Activated naive CD8-positive, alpha-beta T cell treated with anti-CD3 and anti-CD28 coated beads, Interleukin-2, amount 10 ng/mL, durations not matched to agents 7 days and 5 days (primary cell): ENCODE measurements around the gene CTNNA1. TPM values are rescaled to one million over a fixed set of nuclear protein-coding genes. Genes with fewer than 3 reads are reported as not detected.

Experiments
- ATAC-seq: fragments of 150-1000 bp; cut with Tn5 transposase; one replicate; pipeline ENCODE4 v1.10.0; 2021; ENCODE audit warnings: low read depth, moderate library complexity
- POLR2A ChIA-PET: fragments of 350-600 bp; sonication (Branson Sonifier 250); formaldehyde crosslinking; loops from one replicate; lab custom pipeline; 2021; ENCODE audit warnings: antibody characterized with exemption; lab: Charles Lee
- DNase-seq: peaks from one replicate; pipeline ENCODE4 v3.0.0; 2021
- H3K27ac Mint-ChIP-seq: one replicate; pipeline ENCODE4 v1.8.0; 2022; ENCODE audit warnings: mild to moderate bottlenecking, mixed read lengths
- H3K27me3 Mint-ChIP-seq: one replicate; pipeline ENCODE4 v1.8.0; 2022; ENCODE audit warnings: mild to moderate bottlenecking, moderate library complexity, mixed read lengths
- H3K36me3 Mint-ChIP-seq: one replicate; pipeline ENCODE4 v1.8.0; 2021; ENCODE audit warnings: mild to moderate bottlenecking, mixed read lengths
- H3K4me1 Mint-ChIP-seq: one replicate; pipeline ENCODE4 v1.8.0; 2021; ENCODE audit warnings: mixed read lengths
- H3K4me3 Mint-ChIP-seq: one replicate; pipeline ENCODE4 v1.8.0; 2022; ENCODE audit warnings: mild to moderate bottlenecking, moderate library complexity, mixed read lengths
- H3K9me3 Mint-ChIP-seq: one replicate; pipeline ENCODE4 v1.8.0; 2021; ENCODE audit warnings: mixed read lengths
- total RNA-seq, 2 experiments: library from RNA; stranded (reverse); gene quantifications; one replicate each; pipeline ENCODE4 v1.2.3, GENCODE V29; 2021

Gene CTNNA1
- total RNA-seq, 2 experiments from 2014 or later, result 23.1 to 24.2 TPM

DNA sequence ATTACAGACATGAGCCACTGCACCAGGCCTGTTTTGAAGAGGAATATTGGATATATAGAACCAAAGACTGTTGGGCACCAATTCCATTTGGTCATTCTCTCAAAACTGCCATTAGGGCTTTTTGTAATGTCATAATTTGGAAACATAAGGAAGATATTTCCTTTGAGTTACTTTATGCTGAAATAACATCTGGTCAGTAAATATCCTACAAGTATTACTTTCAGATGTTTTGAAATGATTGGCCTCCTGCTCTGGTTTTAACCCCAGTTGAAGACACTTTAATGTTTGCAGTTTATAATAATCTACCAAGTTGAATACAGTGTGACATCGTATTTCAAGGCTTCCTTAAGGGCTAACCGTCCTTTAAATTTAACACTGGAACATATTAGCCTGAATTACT is 88.3 kb downstream of the CTNNA1 start:
- ATAC-seq, result no peak
- Mint-ChIP-seq H3K4me3 (no peak overlapping the region), H3K27ac (no peak overlapping the region), H3K27me3 (peaks cover 15% of the 10 kb centered on the region), H3K9me3 (no peaks in the 10 kb centered on the region), H3K36me3 (no peaks in the 10 kb centered on the region), H3K4me1 (no peaks in the 10 kb centered on the region)
- POLR2A ChIA-PET, result no interaction called here
- no peak for DNase-seq

DNA sequence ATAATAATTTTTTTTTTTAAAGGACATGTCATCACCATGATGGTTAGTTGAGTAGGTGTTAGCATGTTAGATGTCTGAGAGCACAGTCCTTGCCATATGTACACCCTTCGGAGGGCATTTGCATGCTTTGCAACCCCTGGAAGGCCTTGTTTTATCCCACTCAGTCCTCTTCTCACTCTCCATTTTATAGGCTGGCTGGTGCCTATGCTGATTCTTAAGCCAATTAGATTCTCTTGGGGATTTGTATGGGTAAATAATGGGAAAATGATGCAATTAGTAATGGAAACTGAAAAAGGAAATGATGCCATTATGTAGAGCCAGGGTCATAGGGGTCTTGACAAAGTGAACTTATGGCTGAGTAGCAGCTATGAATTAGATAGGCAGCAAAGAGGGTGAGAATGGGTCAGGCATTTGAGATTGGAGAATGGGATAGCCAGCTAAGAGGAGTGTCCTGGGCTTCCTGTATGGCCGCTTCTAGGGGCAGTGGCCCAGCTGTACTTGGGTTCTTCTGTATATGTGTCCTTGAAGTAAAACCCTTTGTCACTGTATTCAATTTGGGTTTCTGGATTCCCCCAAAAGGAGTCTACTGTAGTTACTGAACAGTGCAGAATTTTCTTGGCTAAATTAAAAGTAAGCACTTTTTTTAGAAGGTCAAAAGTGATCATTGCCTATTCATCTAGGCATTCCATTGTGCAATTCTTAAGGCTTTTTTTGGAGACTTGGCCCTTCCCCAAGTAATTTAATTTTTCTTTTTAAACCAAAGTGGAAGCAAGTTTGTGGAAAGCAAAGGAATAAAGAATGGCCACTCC is 90.3 kb downstream of the CTNNA1 start:
- Mint-ChIP-seq H3K9me3 (no peaks in the 10 kb centered on the region), H3K27me3 (peaks cover 14% of the 10 kb centered on the region), H3K36me3 (no peaks in the 10 kb centered on the region), H3K4me1 (peaks cover 4% of the 10 kb centered on the region), H3K4me3 (no peak overlapping the region), H3K27ac (no peak overlapping the region)
- ATAC-seq, result no peak
- POLR2A ChIA-PET, result no interaction called here
- no peak for DNase-seq

DNA sequence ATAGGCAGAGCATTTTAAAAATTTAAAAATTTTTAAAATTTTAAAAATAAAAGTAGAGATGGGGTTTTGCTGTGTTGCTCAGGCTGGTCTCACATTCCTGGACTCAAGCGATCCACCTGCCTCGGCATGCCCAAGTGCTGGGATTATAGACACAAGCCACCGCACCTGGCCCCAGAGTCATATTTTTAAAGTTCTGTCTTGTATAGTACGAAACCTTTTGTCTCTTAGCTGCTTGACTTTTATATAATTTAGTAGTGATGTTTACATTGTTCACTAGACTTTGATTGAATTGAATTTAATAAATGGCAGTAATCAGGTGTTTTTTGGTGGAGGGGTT is 90.9 kb downstream of the CTNNA1 start:
- DNase-seq (no peak), ATAC-seq (no peak)
- Mint-ChIP-seq H3K36me3 (no peaks in the 10 kb centered on the region), H3K27me3 (peaks cover 15% of the 10 kb centered on the region), H3K4me1 (peaks cover 5% of the 10 kb centered on the region), H3K27ac (no peak overlapping the region), H3K4me3 (no peak overlapping the region), H3K9me3 (no peaks in the 10 kb centered on the region)
- POLR2A ChIA-PET, result no interaction called here

DNA sequence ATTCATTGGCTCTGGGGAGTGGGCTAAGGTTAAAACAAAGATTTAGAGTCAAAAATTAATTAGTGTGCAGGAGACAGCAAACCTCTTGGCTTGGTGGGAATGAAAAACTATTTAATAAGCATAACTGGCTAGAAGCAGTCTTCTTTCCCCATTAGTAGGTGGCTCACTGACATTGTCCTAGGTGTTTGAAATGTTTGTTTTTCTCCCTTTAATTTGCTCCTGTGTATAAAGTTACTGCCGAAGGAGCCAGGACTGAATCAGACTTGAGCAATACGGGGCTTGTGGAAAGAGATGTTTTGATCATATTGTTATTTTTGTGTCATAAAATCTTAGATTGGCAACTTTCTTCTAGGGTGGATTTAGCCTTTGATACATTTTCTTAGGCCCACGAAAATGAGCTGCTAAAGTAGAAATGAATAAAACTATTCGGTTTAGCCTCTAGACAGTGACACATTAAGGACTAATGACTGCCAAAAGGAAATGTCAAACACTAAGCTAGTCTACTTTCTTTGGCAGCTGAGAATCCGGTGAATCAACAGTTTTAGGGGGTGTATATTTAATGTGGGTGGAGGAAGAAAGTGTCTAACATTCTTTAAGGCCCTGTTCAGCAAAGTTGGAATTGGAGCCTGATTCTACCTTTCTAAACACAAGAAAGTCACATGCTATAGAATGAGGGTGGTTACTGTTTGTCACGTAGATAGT is 91.7 kb downstream of the CTNNA1 start:
- Mint-ChIP-seq H3K27me3 (peaks cover 17% of the 10 kb centered on the region), H3K4me3 (no peak overlapping the region), H3K27ac (no peak overlapping the region), H3K36me3 (no peaks in the 10 kb centered on the region), H3K9me3 (no peaks in the 10 kb centered on the region), H3K4me1 (peaks cover 5% of the 10 kb centered on the region)
- POLR2A ChIA-PET, result no interaction called here
- DNase-seq, result no peak
- ATAC-seq, result no peak

DNA sequence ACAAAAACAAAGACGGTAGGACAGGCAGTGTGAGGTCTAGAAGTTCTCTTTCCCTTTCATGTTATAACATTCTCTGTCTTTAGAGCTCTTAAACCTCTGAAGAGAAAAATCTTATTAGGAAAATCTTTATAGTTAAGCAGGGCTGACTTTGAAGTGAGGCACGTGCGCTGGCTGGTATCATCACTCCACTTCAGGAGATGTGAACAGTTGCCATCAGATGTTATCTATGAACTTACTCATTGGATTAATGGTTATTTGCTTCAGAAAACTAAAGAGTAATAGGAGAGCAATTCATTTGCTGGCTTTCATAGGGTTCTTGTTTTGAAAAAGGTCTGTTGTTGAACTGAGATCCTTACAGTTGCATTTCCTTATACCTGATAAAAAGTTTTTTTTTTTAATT is 96.2 kb downstream of the CTNNA1 start:
- Mint-ChIP-seq H3K9me3 (no peaks in the 10 kb centered on the region), H3K27ac (no peak overlapping the region), H3K4me3 (no peak overlapping the region), H3K36me3 (no peaks in the 10 kb centered on the region), H3K27me3 (peaks cover 16% of the 10 kb centered on the region), H3K4me1 (peaks cover 10% of the 10 kb centered on the region)
- ATAC-seq (no peak), DNase-seq (no peak)
- POLR2A ChIA-PET, result no interaction called here

DNA sequence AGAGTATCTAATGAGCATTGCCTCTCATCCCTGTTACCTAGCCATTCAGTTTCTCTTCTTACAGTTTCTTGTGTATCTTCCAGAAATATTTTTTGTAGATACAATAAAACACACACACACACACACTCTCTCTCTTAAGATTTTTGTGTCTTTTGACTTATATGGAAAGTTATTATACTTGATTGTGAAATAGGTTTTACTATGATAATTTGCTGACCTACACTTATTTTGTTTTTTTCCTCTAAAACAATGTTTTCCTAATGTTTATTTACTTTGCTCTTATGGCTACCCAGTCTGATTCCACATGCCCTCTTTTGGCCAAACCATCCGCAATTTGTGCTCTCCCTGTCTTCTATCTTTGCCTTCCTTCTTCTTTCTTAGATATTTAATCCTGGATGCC is 96.7 kb downstream of the CTNNA1 start:
- peaks cover 16% of the 10 kb centered on the region for H3K27me3 Mint-ChIP-seq
- peaks cover 10% of the 10 kb centered on the region for H3K4me1 Mint-ChIP-seq
- DNase-seq, result no peak
- no peak overlapping the region for H3K4me3 Mint-ChIP-seq
- POLR2A ChIA-PET, result interaction anchor here (0.6 kb wide), 1 partner anchor 47 kb away, joined by 3 read pairs; no protein-coding TSS in a partner anchor
- no peaks in the 10 kb centered on the region for H3K36me3 Mint-ChIP-seq
- no peak overlapping the region for H3K27ac Mint-ChIP-seq
- no peak for ATAC-seq
- no peaks in the 10 kb centered on the region for H3K9me3 Mint-ChIP-seq

DNA sequence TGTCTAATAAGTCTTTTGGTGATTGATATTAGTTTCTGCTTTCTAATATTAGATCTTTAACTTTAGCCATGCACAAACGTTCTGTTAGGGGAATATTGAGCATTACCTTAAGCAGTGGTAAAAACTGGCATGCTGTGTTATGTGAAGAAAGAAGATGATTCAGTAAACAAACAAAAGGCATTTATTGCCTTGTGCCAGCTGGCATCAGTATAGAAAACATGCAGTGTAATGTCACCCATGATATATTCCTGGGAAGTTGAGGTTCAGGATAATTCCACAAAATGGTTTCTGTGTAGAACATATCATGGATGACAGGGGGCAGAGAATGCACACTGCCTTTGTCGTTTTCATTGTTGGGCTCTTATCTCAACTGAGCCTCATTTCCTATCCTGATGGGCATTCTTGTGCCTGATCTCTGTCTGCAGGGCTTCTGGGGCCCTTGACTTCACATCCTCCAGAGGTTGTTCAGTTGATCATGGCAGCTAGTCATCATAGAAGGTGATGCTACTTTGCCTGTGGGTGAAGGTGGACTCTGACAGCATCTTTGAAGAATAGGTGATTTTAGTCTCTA is 97.7 kb downstream of the CTNNA1 start:
- Mint-ChIP-seq H3K4me3 (no peak overlapping the region), H3K27ac (no peak overlapping the region), H3K36me3 (no peaks in the 10 kb centered on the region), H3K4me1 (peaks cover 10% of the 10 kb centered on the region), H3K27me3 (peaks cover 20% of the 10 kb centered on the region), H3K9me3 (no peaks in the 10 kb centered on the region)
- no peak for DNase-seq
- ATAC-seq, result no peak
- POLR2A ChIA-PET, result no interaction called here

DNA sequence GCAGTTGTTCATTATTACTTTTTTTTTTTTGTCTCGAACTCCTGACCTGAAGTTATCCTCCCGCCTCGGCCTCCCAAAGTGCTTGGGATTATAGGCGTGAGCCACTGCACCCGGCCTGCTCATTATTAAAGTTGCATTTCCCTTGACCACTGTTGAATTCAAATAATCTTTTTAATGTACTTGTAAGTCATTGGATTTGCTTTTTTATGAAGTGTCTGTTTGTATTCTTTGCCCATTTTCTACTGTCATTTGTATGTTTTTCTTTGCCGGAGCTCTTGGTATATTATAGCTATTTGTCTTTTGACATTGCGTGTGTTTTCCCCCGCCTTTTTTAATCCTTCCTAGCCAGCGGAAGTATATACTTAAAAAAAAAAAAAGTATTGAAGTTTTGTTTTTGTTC is 99.9 kb downstream of the CTNNA1 start:
- Mint-ChIP-seq H3K4me1 (peaks cover 8% of the 10 kb centered on the region), H3K9me3 (no peaks in the 10 kb centered on the region), H3K36me3 (no peaks in the 10 kb centered on the region), H3K27ac (no peak overlapping the region), H3K4me3 (no peak overlapping the region), H3K27me3 (peaks cover 27% of the 10 kb centered on the region)
- DNase-seq, result no peak
- POLR2A ChIA-PET, result no interaction called here
- no peak for ATAC-seq

DNA sequence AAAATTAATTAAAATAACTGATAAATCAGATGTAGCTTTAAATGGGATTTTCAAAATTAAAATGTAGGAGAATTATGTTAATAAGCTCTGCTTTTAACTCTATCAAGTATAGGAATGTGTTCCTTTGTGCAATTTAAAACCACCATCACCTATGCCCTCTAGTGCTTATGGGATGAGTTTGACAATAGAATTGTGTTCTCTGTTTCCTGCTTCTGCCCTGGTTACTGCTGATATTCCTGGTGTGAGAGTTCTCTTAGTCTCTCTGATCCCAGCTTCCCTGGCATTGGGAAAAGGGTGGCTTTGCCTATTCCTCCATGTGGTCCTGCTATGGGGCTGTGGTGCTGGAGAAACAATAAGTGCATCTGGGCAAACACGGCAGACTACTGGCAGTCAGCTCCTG is 113.8 kb downstream of the CTNNA1 start:
- POLR2A ChIA-PET, result no interaction called here
- ATAC-seq, result no peak
- Mint-ChIP-seq H3K9me3 (peaks cover 8% of the 10 kb centered on the region), H3K4me1 (peaks cover 2% of the 10 kb centered on the region), H3K4me3 (no peak overlapping the region), H3K27ac (no peak overlapping the region), H3K36me3 (peaks cover 2% of the 10 kb centered on the region), H3K27me3 (peaks cover 35% of the 10 kb centered on the region)
- no peak for DNase-seq

DNA sequence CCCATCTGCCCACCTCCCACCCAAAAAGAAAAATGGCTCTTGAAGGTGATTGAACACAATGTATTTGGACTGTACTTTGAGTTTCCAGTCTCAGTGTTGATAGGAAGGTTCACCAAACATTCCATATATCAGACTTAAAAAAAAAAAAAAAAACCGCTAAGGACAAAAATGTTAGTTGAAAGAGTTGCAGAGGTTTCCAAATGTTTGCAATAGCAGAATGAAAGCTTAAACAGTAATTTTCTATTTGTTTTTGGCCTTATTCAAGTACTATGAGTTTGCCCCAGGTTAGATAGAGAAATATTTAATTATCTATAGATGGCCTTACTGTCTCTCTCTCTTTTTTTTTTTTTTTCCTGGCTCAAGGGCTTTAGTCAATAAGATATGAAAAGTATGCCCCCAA is 115.8 kb downstream of the CTNNA1 start:
- Mint-ChIP-seq H3K4me1 (peaks cover 2% of the 10 kb centered on the region), H3K27ac (no peak overlapping the region), H3K9me3 (peaks cover 2% of the 10 kb centered on the region), H3K27me3 (peaks cover 48% of the 10 kb centered on the region), H3K36me3 (peaks cover 2% of the 10 kb centered on the region), H3K4me3 (no peak overlapping the region)
- ATAC-seq (no peak), DNase-seq (no peak)
- POLR2A ChIA-PET, result no interaction called here

DNA sequence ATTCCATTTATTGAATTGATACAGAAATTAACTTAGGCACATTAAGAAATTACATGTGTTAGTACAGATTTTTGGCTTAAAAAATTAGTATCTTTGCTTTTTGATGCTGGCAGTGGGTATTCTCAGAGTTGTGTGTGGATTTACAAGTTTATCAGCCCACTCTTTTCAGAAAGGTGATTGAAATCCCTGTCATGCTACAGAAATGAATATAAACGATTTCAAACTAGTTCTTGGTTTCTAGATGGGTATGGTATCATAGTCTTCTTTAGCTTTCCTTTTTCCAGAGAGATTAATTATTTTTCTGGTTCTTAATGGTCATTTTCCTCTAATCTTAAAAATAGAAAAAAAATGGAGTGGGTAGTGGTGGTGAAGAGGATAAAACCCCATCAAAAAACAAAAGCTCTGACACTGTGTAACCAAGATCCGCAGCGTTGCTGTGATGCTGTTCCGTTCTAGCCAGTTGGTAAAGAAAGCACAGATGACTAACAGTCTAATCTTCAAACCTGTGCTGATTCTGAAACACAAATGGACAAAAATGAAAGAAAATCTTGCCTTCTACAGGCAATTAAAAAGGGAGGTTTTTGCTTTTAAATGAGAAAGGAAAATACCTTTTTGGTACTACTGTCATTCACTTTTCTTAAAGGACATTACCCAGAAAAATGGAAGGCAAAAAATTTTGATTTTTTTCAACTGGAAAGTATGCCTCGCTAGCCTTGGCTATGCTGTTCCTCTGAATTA is 116.7 kb downstream of the CTNNA1 start:
- H3K9me3 Mint-ChIP-seq, result no peaks in the 10 kb centered on the region
- H3K36me3 Mint-ChIP-seq, result peaks cover 2% of the 10 kb centered on the region
- DNase-seq (no peak), ATAC-seq (no peak)
- peaks cover 2% of the 10 kb centered on the region for H3K4me1 Mint-ChIP-seq
- no peak overlapping the region for H3K27ac Mint-ChIP-seq
- POLR2A ChIA-PET, result no interaction called here
- H3K27me3 Mint-ChIP-seq, result peaks cover 52% of the 10 kb centered on the region
- H3K4me3 Mint-ChIP-seq, result no peak overlapping the region

DNA sequence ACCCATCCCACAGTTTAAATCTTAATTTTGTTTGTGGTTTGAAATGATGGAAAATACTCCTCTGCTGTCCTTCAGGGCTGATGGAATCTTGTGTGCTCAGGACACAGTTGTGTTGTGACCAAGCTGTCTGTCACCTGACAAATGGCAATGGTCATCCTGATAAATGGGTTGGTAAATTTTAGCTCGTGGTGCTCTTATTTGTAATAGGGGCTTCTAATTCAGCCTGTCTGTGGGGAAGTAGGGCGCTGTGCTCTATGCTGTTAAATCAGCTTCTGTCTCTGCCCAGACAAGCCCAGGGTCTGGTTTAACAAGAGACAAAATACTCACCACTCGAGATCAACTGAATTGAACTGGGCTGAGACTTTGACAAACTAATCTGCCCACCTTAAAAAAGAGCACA is 117.4 kb downstream of the CTNNA1 start:
- Mint-ChIP-seq H3K4me3 (no peak overlapping the region), H3K9me3 (no peaks in the 10 kb centered on the region), H3K27me3 (peaks cover 52% of the 10 kb centered on the region), H3K27ac (no peak overlapping the region), H3K36me3 (no peaks in the 10 kb centered on the region), H3K4me1 (peaks cover 2% of the 10 kb centered on the region)
- ATAC-seq (no peak), DNase-seq (no peak)
- POLR2A ChIA-PET, result no interaction called here

DNA sequence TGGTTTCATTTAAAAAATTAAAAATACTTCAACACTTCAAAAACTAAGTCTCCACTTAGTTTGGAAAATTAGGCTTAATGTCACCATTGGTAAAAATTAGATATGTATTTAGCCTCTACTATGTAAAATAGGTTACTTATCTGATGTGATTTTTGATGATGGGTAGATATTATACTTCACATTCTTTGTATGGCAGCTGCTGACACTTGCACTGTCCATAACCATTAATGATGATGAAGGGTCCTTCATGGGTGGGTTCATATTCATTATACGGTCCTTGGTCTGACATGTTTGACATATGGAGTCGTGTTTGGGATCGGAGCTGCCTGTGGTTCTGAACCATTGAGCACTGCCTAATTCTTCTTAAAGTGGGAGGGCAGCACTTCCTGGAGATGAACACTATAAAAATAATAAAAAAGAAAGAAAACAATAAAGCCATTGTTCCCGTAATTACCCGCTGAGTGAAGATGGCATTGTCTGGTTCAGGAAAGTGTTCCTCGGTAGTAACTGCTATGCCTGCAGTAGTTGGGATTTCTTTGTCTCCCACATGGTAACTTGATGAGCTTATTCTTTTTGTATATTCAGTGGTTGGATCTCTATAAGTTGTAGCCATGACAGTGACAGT is 119.7 kb downstream of the CTNNA1 start:
- POLR2A ChIA-PET, result no interaction called here
- Mint-ChIP-seq H3K27ac (no peak overlapping the region), H3K4me1 (peaks cover 2% of the 10 kb centered on the region), H3K36me3 (no peaks in the 10 kb centered on the region), H3K9me3 (no peaks in the 10 kb centered on the region), H3K27me3 (peaks cover 50% of the 10 kb centered on the region), H3K4me3 (no peak overlapping the region)
- DNase-seq (no peak), ATAC-seq (no peak)
